GM11168 (cell line): ENCODE measurements around the gene BMP10.

Source experiments
- in situ Hi-C: fragments of 300-500 bp; cut with MboI; formaldehyde crosslinking; loops from one replicate; pipeline ENCODE4 v1.12.0; 2022; ENCODE audit warnings: low sequenced_read_pairs; ENCODE audit not compliant: unreplicated experiment

Gene BMP10

DNA sequence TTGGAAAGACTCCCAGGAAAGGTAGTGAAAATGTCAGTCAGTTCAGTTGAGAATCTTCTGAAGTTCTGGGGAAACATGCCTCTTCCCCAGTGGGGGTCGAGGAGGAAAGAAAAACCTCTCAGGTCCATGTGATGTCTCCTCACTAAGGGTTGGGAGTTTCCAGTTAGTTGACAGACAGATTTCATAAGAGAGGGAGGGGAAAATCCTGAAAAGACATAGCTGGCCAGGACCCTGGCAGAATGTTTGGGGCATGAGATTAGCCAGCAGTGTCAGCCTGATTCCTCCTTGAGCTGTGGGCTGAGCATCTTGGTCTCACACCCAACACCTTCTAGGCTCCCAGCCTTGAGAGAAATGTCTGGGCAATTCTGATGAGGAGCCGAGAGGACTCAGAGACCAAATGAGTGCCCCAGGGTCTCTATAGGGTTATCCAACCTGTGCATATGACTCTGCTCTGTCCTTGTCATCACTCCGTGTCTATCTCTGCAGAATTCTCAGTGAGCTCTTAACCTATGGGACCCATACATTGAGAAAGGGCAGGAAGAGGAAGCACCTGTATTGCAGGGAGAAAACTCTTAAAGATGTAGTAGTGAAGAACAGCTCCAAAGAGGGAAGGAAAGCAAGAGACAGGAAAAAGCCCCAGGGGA, 13.9 kb downstream of the BMP10 start:
- in situ Hi-C loops = no loop called here

DNA sequence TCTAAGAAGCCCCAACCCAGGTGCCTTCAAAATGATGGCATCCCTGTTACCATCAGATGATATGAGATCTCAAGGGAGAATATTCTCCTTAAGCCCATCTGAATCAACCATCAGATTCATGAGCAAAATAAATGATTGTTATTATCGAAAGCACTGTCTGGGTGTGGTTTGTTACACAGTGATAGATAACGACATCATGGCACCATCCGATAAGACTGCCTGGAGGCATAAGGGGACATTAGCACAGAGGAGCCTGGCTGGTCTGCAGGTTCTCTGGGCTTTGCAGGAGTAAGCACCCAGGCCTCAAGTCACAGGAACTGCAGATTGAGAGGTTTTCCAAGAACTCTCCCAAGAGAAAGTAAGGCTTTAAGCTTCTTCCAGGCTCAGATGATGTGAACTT, 15.6 kb downstream of the BMP10 start:
- in situ Hi-C loops = no loop called here

- in situ Hi-C loops = no loop called here
Observed at GRCh38 chr2:68854476-68854875, 16.7 kb downstream of the BMP10 start.

- in situ Hi-C loops = no loop called here
Observed at GRCh38 chr2:68853915-68854314, 17.3 kb downstream of the BMP10 start.

DNA sequence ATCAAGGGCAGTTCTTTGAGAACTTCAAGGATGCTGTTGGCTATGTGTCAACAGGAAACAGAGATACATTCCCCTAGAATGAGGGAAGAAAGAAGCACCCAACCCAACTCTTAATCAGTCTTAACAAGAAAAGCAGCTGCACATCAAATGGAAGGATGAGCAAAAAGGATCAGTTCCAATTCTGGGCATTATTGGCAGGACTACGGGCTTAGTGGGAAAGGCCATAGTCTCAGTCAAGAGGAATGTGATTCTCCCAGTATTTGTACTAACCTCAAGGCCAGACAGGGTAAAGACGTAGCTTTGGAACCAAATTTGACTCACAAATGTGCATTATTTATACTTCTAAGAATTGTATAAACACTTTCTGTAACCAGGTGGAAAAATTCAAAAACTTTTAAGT, 18.2 kb downstream of the BMP10 start:
- in situ Hi-C loops = no loop called here

DNA sequence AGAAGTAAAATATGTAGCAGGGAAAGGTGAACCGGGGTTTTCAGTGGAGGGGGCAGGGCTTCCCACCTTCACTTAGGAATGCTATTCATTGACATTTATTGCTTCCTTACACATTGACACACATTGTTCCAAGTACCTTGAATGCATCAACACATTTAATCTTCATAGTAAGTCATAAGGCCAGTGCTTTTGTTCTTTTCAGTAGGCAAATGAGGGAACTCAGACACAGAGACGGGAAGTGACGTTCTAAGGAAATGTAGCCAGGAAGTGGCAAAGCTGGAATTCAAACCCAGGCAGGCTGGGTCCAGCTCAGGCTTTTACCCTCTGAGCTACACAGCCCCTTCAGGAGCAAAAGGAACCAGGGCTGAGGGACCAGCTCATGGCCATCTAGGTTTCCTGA, 20.7 kb downstream of the BMP10 start:
- in situ Hi-C loops = no loop called here

GRCh38 chr2:68849579-68850030, 21.6 kb downstream of the BMP10 start:
- in situ Hi-C loops = no loop called here

DNA sequence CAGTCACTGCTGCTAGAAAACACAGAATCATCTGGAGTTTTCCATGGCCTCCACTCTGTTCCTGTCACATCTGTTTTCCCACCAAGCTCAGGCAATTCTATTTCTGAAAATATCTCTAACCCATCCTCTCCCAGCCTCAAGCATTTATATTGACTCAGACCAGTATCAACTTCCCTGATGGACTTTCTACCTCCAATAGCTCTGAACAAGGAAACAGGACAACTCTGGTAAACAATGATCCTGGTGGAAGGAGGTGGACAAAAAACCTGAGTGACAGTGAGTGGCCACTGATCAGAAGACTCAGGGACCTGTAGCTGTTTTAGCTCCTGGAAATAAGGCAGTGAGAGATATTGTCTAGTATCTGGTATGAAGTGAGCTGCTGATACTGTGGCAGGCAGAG, 23.4 kb downstream of the BMP10 start:
- in situ Hi-C loops = no loop called here

- in situ Hi-C loops = no loop called here
Observed at GRCh38 chr2:68846091-68846490, 25.1 kb downstream of the BMP10 start.

DNA sequence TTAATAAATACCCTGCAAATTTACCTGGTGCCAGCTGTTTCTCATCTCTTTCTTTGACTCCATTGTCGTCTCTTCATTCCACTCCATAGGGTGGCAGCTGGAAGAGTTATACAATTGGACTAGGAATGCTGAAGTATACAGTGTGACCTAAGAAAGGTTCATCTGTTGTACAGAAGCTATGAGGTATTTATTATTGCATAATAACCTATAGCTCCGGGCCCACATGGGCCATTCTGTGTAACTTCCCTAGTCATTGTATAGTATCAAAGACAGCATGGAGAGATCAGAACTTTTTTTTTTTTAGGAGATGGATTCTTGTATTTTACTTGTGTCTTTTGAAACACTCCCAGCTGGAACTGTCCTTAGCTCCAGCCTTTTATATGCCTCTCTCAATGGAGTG, 26.2 kb downstream of the BMP10 start:
- in situ Hi-C loops = no loop called here

- in situ Hi-C loops = no loop called here
Observed at GRCh38 chr2:68839260-68839833, 31.9 kb downstream of the BMP10 start.

GRCh38 chr2:68838641-68839040, 32.6 kb downstream of the BMP10 start:
- in situ Hi-C loops = no loop called here

DNA sequence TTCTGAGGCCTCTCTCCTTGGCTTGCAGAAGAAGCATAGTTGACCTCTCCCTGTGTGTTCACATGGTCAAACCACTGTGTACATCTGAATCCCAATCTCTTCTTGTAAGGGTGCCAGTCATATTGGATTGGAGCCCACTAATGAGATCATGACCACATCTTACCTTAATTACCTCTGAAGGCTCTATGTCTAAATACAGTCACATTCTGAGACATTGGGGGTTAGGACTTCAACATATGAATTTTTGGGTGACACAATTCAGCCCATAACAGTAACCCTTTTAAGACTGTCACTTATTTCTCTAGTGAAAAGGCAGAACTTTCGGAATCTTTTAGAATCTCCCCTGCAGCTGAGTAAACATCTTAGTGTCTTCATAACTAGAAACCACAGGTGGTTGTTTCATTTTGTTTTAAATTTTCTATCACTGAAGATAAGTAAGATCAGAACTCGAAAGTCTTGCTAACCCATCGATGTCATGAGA, 33.3 kb downstream of the BMP10 start:
- in situ Hi-C loops = no loop called here

DNA sequence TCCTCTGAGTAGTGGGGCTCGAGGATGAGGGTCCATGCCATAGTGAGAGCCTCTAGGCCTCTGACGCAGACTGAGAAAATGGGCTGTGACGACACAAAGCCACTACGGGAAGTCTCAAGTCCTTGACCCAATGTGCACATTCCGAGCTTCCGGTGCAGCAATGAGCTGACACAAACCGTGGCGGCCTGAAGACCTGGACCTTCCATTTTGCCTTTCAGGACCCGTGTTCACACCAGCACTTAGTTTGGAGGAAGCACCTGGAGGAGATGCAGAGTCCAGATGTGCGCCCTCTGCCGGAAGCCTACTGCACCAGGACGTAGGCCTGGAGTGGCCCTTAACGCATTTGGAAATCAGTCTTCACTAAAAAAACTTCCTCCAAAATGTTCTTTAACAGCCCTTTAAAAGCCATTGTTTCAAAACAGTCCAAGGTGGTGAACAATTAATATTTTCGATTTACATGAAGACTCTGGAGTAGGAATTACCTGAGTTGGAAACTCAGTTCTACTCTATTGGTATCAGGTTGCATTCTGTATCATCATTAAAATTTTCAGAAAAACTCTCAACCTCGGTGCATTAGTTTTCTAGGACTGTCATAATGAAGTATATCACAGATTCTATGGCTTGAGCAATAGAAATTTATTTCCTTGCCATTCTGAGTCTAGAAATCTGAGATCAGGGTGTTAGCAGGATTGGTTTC, 33.9 kb downstream of the BMP10 start:
- in situ Hi-C loops = no loop called here

DNA sequence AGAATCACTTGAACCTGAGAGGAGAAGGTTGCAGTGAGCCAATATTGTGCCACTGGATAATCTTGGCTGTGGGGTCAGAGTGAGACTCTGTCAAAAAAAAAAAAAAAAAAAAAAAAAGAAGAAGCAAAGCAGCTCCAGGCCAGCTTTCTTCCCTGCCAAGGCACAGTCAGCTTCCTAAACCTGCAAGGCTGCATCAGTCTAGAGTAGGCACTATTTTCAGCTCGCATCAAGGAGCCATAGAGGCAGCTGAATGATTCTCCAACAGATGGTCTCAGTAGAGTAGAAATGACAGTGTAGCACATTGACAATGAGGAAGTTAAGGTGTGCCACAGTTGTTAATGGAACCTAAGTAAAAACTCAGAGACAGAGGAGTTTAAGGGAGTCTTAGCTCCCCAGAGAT, 35.6 kb downstream of the BMP10 start:
- in situ Hi-C loops = no loop called here

GRCh38 chr2:68834737-68835376, 36.3 kb downstream of the BMP10 start:
- in situ Hi-C loops = no loop called here

DNA sequence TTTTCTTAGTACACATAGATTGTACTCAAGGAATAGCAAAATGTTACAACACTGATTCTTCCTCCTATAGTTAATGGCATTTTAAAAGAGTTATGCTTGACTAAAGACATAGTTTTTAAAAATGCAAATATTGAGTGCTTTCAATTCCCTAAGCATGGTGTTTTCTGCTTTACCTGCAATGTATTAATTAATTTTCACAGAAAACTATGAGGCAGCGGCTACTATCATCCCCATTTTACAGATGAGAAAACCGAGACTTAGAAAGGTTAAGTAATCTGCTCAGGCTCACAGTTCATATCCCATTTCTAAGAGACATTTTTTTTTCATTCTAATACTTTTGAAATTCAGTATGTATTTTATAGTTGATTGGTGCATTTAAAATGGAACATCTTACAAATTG, 38.0 kb downstream of the BMP10 start:
- in situ Hi-C loops = no loop called here

DNA sequence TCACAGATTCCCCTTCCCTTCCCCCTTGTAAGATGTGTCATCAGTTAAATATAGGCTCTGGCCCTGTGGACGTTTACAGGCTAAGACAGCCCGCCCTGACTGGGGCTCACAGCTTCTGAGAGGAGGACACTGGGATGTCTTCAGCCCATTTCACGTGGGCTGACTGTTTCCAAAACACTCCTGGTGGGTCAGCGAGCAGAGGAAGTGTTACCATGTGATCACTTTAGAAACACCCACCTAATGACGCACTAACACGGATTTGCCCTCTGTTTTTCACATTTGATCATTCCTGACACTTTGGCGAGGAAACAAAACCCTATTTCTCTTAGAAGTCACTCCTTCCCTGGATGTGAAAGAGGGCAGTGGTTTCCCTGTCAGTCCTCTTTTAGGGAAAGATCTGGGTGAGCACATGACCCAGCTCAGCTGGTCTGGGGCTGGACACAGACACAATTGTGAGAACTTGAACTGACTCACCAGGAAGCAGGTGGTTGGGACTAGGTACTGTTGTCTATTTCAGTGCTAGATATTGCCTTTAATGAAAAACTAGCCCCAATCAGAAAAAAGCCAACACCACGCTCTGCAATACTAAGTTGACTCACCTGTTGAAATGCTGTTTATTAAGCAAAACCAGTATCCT, 38.8 kb downstream of the BMP10 start:
- in situ Hi-C loops = no loop called here

DNA sequence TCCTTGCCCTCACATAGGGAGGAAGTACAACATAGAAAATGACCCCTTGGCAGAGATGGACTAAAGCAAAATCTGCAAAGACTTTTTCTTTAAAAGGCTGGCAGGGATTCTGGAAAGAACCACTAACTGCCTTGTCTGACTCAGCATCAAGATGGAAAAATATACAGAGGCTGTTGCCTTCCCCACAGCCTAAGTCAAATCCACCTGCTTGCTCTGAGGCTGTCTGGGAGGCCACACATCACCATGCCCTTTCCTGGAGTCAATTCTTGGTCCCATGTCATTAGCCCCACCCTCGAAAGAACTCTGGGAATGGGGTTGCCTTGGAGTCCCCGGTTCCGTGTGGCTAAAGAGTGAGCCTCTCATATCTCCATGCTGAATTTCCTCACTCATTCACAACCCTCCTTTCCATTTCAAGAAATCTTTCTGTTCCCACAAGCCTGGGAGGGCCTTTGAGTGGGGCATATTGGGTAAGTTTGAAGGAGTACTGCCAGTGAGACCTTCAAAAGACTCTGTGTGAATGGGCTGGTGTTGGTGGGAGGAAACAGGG, 39.4 kb downstream of the BMP10 start:
- in situ Hi-C loops = no loop called here

- in situ Hi-C loops = no loop called here
Observed at GRCh38 chr2:68829749-68830148, 41.4 kb downstream of the BMP10 start.
